Fibroblast of villous mesenchyme (primary cell): ENCODE data around the gene DEDD2. TPM values are rescaled to one million over a fixed set of nuclear protein-coding genes. Genes with fewer than 3 reads are reported as not detected.

Experiments used
- DNase-seq: peaks from one replicate; pipeline ENCODE4 v3.0.0-alpha.2; 2010; ENCODE audit warnings: low read depth
- H3K4me3 ChIP-seq: 2 replicates; pipeline ENCODE4 v1.5.1; 2011; ENCODE audit warnings: low read depth, mild to moderate bottlenecking, low read length
- CTCF ChIP-seq: IDR thresholded peaks from 2 replicates; pipeline ENCODE4 v1.5.1; 2012; ENCODE audit warnings: low read depth, mild to moderate bottlenecking, low read length; ENCODE audit not compliant: insufficient read depth
- total RNA-seq: library from RNA; depleted of rRNA; stranded (reverse); fragments of >200 nt; gene quantifications from 2 replicates; pipeline ENCODE4 v1.2.3, GENCODE V29; 2012

Gene DEDD2
- total RNA-seq, 1 donor: 15.1 TPM

- H3K4me3 ChIP-seq: no peak overlapping the region
- no peak for TF ChIP-seq CTCF
- no peak for DNase-seq
Measured at GRCh38 chr19:42151782-42152684, 65.4 kb downstream of the DEDD2 start.

- TF ChIP-seq CTCF: no peak
- H3K4me3 ChIP-seq: no peak overlapping the region
- DNase-seq: no peak
Measured at GRCh38 chr19:42150911-42151361, 66.5 kb downstream of the DEDD2 start.

- no peak overlapping the region for H3K4me3 ChIP-seq
- TF ChIP-seq CTCF: no peak
- no peak for DNase-seq
Measured at GRCh38 chr19:42150364-42150763, 67.1 kb downstream of the DEDD2 start.

- DNase-seq: no peak
- H3K4me3 ChIP-seq: no peak overlapping the region
- TF ChIP-seq CTCF: no peak
Measured at GRCh38 chr19:42149447-42150202, 67.9 kb downstream of the DEDD2 start.

Other genes starting within 250 kb of the DEDD2 start
- gene ATP1A3, start 223.4 kb downstream of the DEDD2 start, total RNA-seq: not detected in 2 replicates
- not detected in 2 replicates for gene GRIK5, start 147.5 kb downstream of the DEDD2 start, total RNA-seq
- 13.5 and 19.0 TPM in 2 replicates for gene ZNF574, start 141.5 kb downstream of the DEDD2 start, total RNA-seq
- 1.3 and 1.9 TPM in 2 replicates for gene POU2F2, start 85.2 kb downstream of the DEDD2 start, total RNA-seq
- gene ZNF526, start 2.6 kb upstream of the DEDD2 start, total RNA-seq: 14.8 and 20.3 TPM in 2 replicates
- gene GSK3A, start 24.9 kb upstream of the DEDD2 start, total RNA-seq: 16.8 and 21.2 TPM in 2 replicates
- 27.6 and 32.5 TPM in 2 replicates for gene ERF, start 37.5 kb upstream of the DEDD2 start, total RNA-seq
- 23.7 and 26.7 TPM in 2 replicates for gene CIC, start 51.6 kb upstream of the DEDD2 start, total RNA-seq
- 0.64 and 0.86 TPM in 2 replicates for gene PRR19, start 84.5 kb upstream of the DEDD2 start, total RNA-seq
- 28.5 and 48.0 TPM in 2 replicates for gene PAFAH1B3, start 84.9 kb upstream of the DEDD2 start, total RNA-seq
- gene TMEM145, start 95.6 kb upstream of the DEDD2 start, total RNA-seq: not detected in 2 replicates
- 21.2 and 22.2 TPM in 2 replicates for gene MEGF8, start 108.0 kb upstream of the DEDD2 start, total RNA-seq
- gene CNFN, start 172.6 kb upstream of the DEDD2 start, total RNA-seq: 0.32 TPM in 1 of 2 replicates, not detected in the other
- gene LIPE, start 209.7 kb upstream of the DEDD2 start, total RNA-seq: 2.3 and 3.0 TPM in 2 replicates
- not detected in 2 replicates for gene CXCL17, start 225.3 kb upstream of the DEDD2 start, total RNA-seq